SJCRH30 (cell line): ENCODE results near the gene MYO7A. TPM values are rescaled to one million over a fixed set of nuclear protein-coding genes. Genes with fewer than 3 reads are reported as not detected.

Experiments used
- DNase-seq, 2 experiments: peaks; one replicate each; pipeline ENCODE4 v3.0.0-alpha.2; 2015 to 2020
- H3K27ac ChIP-seq: fragments of 250-450 bp; sonication (Bioruptor Pico); 2 replicates; pipeline ENCODE4 v1.5.1; 2020; ENCODE audit warnings: mild to moderate bottlenecking, moderate library complexity
- H3K27me3 ChIP-seq: fragments of 250-450 bp; sonication (Bioruptor Pico); 2 replicates; pipeline ENCODE4 v1.5.1; 2020; ENCODE audit warnings: mild to moderate bottlenecking, moderate library complexity
- H3K36me3 ChIP-seq: fragments of 250-450 bp; sonication (Bioruptor Pico); 2 replicates; pipeline ENCODE4 v1.5.1; 2020; ENCODE audit warnings: mild to moderate bottlenecking, moderate library complexity
- H3K4me1 ChIP-seq: fragments of 250-450 bp; sonication (Bioruptor Pico); 2 replicates; pipeline ENCODE4 v1.5.1; 2020; ENCODE audit warnings: mild to moderate bottlenecking, moderate library complexity
- H3K4me3 ChIP-seq: fragments of 250-450 bp; sonication (Bioruptor Pico); 2 replicates; pipeline ENCODE4 v1.5.1; 2020; ENCODE audit warnings: mild to moderate bottlenecking, moderate library complexity
- H3K9me3 ChIP-seq: fragments of 250-450 bp; sonication (Bioruptor Pico); replicated peaks from 2 replicates; pipeline ENCODE4 v1.5.1; 2020; ENCODE audit warnings: mild to moderate bottlenecking, moderate library complexity
- total RNA-seq: library from RNA; depleted of rRNA; stranded (reverse); fragments of >200 nt; shearing (Covaris generic); gene quantifications from 2 replicates; pipeline ENCODE4 v1.2.3, GENCODE V29; 2014

MYO7A gene
- total RNA-seq, 1 experiment from 2014 or later: 4.5 TPM

DNA sequence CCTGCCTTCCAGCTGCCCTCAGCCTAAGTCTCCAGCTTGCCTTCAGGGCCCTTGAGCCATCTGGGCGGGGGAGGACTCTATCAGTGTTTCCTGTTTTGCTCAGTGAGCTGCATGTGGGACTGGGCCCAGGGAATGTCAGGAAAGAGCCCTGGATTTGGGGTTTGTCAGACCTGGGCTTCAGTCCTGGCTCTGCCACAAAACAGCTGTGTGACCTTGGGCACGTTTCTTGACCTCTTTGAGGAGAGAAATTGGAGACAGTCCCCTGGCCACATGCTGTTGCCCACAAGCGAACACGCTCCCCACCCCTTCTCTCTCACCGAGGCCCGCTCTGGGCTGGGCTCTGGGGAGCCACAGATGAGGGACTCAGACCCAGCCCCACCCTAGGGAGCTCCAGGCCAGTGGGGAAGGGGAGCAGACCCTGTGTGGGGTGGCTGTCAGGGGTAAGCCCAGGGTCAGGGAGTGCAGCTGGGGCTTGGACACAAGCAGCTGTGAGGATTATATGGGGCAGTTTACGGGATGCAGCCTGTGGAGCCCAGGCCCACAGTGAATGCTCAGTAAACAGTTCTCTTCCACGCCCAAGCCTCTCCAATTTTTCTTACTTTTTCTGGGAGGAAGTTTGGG is 12.3 kb downstream of the MYO7A start:
- peak; percentile 86 to 90 for DNase-seq
- Histone ChIP-seq H3K27ac (peak overlapping the region; percentile 77), H3K9me3 (no peaks in the 10 kb centered on the region)

DNA sequence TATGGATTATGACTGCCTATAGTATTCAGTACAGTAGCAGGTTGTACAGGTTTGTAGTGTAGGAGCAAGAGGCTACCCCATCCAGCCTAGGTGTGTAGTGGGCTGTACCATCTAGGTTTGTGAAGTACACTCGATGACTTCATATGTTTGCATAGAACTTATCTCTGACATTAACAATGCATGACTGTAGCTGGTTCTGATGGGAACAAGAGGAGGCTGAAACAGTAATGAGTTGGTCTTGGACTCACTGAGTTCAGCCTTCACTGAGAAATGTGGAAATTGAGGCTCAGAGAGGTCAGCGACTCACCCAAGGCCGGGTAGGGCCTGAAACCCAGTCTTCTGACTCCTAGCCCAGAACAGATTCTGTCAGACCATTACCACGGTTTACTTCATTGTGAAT is 13.0 kb downstream of the MYO7A start:
- Histone ChIP-seq H3K4me3 (no peak overlapping the region), H3K27ac (peak overlapping the region; percentile 77), H3K4me1 (peaks cover 28% of the 10 kb centered on the region), H3K9me3 (no peaks in the 10 kb centered on the region), H3K36me3 (no peaks in the 10 kb centered on the region), H3K27me3 (no peaks in the 10 kb centered on the region)
- DNase-seq: no peak

More for the DNA sequence above, 12.3 kb downstream of the MYO7A start:
- Histone ChIP-seq H3K4me1 (peaks cover 28% of the 10 kb centered on the region), H3K36me3 (no peaks in the 10 kb centered on the region), H3K27me3 (no peaks in the 10 kb centered on the region), H3K4me3 (no peak overlapping the region)

DNA sequence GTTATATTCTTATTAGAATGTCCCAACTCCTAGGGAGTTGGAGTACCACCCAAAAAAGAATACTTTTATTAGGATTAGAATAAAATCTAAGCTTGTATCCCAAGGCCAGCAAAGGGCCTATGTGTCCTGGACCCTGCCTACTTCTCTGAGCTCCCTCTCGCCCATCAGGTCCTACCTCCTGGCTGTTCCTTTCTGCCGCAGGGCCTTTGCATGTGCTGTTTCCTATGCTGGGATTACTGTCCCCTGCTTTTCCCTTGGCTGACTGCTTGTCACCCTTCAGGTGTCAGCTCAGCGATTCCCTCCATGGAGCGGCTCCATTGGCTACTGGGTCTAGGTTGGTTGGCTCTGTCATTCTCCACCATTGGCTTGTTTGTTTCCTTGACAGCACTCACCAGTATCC is 13.4 kb downstream of the MYO7A start:
- Histone ChIP-seq H3K27me3 (no peaks in the 10 kb centered on the region), H3K9me3 (no peaks in the 10 kb centered on the region), H3K36me3 (no peaks in the 10 kb centered on the region), H3K27ac (no peak overlapping the region; the same call in 1 of the 2 replicates), H3K4me3 (no peak overlapping the region), H3K4me1 (peaks cover 28% of the 10 kb centered on the region)
- DNase-seq: no peak

DNA sequence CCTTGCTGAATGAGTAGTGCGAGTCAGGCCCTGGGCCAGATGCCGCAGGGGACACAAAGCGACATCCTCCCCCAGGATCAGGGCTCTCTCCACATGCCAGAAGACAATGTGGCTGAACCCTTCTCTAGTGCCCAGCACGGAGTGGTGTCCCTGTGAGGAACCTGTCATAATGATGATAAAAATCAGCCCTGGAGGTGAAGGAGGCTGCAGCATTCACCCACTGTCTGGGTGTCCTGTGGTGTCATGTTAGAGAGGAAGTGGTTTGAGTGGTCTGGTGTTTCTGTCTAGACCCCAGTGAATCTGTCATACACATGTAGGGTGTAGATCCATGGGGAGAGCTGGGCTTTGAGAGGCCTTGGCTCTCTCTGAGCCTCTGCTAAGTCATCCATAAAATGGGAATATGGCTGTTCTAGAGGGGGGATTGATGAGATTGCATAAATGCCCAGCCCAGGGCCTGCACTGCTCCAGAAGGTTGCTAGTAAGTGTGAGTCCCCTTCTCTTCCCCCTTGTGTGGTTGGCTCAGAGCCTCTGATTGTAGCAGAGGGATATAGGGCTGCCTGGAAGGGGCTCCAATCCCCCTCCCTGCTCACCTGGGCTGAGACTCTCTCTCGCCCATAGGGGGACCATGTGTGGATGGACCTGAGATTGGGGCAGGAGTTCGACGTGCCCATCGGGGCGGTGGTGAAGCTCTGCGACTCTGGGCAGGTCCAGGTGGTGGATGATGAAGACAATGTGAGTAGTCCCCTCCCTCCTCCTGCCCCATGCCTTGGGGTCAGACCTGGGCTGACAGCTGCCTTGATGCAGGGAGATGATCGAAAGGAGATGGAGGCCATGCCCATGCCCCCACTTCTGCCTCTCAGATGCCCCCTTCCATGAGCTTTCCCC is 14.3 kb downstream of the MYO7A start:
- H3K4me1 ChIP-seq: peaks cover 28% of the 10 kb centered on the region

DNA sequence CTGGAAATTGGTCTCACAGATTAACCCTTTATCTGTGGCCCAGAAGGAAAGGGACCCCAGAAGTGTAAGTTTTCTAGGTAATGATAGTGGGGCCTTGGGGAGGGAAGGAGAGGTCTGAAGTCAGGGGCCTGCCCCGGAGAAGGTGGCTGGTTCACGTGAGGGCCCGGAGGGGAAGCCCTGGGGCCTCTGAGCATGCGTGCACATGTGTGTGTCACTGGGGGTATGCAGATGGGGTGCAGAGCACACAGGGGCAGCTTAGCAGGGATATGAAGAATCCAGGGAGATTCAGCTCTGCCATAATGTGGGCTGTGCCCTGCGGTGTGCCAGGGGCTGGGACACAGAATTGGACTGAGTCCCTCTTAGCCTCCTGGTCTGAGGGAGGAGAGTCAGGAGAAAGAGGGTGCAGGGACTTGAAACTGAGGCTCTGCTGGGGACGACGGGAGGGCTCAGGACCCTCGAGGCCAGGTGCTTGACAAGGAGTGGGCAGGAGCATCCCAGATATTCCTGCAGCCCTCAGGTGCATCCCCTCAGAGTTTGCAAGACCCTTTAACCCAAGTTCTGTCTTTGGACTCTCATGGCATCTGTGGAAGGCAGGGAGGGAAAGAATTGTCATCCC is 15.5 kb downstream of the MYO7A start:
- H3K4me1 ChIP-seq: peaks cover 28% of the 10 kb centered on the region

More for the DNA sequence above, 14.3 kb downstream of the MYO7A start:
- Histone ChIP-seq H3K4me3 (no peak overlapping the region), H3K9me3 (no peaks in the 10 kb centered on the region), H3K27ac (no peak overlapping the region), H3K27me3 (no peaks in the 10 kb centered on the region), H3K36me3 (no peaks in the 10 kb centered on the region)
- no peak for DNase-seq

DNA sequence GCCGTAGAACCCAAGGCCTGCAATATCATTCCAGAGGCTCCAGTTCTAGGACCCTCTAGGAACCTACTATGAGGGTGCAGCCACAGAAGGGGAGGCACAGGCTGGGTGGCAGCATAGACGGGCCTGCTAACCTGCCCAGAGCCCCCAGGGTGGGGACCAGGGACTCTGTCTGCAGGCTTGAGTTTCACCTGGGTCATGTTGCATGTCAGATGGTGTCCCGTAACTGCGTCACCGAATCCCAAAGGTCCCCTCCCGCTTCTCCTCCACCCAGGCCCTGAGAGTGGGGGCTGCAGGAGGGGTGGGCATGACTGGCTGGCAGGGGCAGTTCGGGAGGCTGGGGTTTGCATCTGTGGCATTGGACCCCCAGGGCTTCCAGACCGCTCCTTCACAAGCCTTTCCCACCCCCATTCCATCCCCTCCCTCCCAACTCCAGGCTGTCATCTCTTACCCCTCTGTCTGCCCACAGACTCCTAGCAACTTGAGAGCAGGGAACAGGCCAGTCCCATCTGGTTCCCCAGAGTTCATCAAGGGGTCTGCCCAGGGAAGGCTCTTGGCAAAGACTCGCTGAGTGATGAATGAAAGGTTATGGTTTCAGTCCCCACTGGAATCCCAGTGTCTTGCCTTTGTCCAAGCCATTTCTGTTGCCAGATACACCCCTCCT is 16.3 kb downstream of the MYO7A start:
- Histone ChIP-seq H3K9me3 (no peaks in the 10 kb centered on the region), H3K4me3 (no peak overlapping the region), H3K4me1 (peaks cover 27% of the 10 kb centered on the region), H3K36me3 (no peaks in the 10 kb centered on the region), H3K27me3 (no peaks in the 10 kb centered on the region), H3K27ac (no peak overlapping the region)
- no peak for DNase-seq

More for the DNA sequence above, 15.5 kb downstream of the MYO7A start:
- Histone ChIP-seq H3K4me3 (no peak overlapping the region), H3K9me3 (no peaks in the 10 kb centered on the region), H3K36me3 (no peaks in the 10 kb centered on the region), H3K27me3 (no peaks in the 10 kb centered on the region), H3K27ac (no peak overlapping the region)
- no peak for DNase-seq

DNA sequence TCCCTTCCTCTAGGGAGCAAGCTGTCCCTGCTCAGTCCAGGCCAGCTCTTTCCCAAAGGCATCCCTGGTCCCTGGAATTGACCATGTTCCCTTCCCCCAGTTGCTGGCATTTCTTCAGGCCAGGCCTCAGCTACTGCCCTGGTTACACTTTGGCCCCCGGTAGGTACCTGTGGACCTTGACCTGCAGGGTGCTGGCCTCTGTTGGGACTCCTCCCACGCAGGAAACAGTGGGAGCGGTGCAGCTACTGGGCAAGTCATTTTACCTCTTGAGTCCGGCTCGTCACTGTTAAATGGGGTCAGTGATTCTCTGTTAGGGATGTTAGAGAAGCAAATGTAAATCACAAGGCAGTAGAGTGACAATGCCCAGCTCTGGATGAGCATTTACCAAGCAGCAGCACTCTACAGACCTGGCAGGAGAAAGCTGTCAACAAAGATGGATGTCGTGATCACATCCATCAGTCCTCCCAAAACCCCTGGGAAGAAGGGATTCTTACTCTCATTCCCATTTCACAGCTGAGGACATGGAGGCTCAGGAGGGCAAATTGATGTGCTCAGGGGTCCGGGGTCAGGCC is 16.9 kb downstream of the MYO7A start:
- no peak overlapping the region for H3K27ac ChIP-seq
- H3K4me3 ChIP-seq: no peak overlapping the region
- no peak for DNase-seq
- H3K4me1 ChIP-seq: peaks cover 21% of the 10 kb centered on the region
- no peaks in the 10 kb centered on the region for H3K9me3 ChIP-seq
- H3K36me3 ChIP-seq: no peaks in the 10 kb centered on the region
- H3K27me3 ChIP-seq: no peaks in the 10 kb centered on the region

DNA sequence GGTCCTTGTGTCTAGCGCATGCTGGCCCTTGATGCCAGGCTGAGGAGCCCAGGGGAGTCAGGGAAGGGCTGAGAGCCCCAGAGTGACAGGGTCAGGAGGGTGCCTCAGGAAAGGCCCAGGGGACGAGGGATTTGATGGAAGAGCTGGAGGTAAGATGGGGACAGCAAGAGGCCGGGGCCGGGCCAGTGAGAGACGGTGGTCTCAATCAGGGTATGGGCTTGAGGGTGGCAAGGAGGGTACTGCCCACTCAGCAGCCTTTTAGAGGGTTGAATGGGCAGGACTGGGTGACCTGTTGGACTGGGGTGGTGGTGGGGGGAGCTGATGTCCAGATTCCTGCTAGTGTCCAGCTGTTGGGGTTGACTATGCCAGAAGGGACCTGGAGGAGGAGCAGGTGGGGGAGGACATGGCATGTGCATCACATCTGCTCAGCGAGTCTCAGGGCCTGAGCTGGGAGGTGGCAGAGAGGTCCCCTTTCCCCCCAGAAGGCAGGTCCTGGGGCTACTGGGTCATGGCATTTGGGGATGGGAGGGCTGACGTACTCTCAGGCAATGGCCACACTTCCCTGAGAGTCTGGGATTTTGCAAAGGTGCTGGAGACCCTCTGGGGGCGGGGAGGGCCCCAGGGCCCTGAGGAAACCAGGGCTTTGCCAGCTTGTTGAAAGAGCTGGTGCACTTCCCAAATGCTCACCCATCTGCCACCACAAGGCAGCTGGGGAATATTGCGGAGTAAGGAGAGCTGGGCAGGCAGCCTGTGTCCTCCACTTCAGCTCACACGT is 18.4 kb downstream of the MYO7A start:
- Histone ChIP-seq H3K36me3 (no peaks in the 10 kb centered on the region), H3K9me3 (no peaks in the 10 kb centered on the region), H3K4me3 (no peak overlapping the region), H3K27ac (no peak overlapping the region), H3K27me3 (no peaks in the 10 kb centered on the region), H3K4me1 (peaks cover 12% of the 10 kb centered on the region)
- DNase-seq: no peak

DNA sequence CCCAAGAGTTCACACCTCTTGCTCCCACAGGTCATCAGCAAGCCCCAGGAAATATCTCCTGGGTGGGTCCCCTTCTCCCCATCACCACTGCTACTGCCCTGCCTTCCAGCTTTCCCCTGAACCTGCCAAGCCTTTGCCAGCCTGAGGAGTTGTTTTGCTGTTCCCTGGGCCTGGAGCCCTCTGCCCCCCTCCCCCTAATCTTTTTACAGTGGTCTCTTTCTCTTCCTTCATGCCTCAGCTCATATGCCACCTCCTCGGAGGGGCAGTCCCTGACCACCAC is 18.9 kb downstream of the MYO7A start:
- no peak for DNase-seq
- no peaks in the 10 kb centered on the region for H3K27me3 ChIP-seq
- no peak overlapping the region for H3K4me3 ChIP-seq
- no peak overlapping the region for H3K27ac ChIP-seq
- peaks cover 13% of the 10 kb centered on the region for H3K4me1 ChIP-seq
- H3K9me3 ChIP-seq: no peaks in the 10 kb centered on the region
- H3K36me3 ChIP-seq: no peaks in the 10 kb centered on the region

DNA sequence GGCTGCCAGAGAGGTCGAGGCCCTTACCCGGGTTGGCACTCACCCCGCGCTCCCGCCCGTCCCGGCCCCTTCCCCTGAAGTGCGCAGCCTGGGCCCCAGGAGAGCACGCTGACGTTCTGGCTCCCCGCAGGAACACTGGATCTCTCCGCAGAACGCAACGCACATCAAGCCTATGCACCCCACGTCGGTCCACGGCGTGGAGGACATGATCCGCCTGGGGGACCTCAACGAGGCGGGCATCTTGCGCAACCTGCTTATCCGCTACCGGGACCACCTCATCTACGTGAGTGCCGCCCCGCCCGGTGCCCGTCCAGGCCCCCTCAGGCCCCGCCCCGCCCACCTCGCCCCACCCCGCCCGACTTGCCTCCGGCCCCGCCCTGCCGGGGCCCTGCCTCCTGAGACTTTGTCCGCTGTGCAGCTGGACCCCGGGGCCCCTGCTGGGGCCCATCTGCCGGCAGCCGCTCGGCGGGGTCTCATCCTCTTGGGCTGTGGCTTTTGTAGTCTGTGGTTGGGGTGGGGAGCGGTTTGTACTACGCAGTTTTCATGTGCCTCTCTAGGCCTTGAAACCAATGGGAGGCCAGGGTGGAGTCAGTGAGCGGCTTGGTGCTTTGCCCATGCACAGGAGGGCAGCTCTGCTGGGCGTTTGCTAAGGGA is 19.7 kb downstream of the MYO7A start:
- no peak for DNase-seq
- Histone ChIP-seq H3K36me3 (no peaks in the 10 kb centered on the region), H3K27me3 (no peaks in the 10 kb centered on the region), H3K9me3 (no peaks in the 10 kb centered on the region), H3K27ac (no peak overlapping the region), H3K4me1 (peaks cover 20% of the 10 kb centered on the region), H3K4me3 (no peak overlapping the region)

DNA sequence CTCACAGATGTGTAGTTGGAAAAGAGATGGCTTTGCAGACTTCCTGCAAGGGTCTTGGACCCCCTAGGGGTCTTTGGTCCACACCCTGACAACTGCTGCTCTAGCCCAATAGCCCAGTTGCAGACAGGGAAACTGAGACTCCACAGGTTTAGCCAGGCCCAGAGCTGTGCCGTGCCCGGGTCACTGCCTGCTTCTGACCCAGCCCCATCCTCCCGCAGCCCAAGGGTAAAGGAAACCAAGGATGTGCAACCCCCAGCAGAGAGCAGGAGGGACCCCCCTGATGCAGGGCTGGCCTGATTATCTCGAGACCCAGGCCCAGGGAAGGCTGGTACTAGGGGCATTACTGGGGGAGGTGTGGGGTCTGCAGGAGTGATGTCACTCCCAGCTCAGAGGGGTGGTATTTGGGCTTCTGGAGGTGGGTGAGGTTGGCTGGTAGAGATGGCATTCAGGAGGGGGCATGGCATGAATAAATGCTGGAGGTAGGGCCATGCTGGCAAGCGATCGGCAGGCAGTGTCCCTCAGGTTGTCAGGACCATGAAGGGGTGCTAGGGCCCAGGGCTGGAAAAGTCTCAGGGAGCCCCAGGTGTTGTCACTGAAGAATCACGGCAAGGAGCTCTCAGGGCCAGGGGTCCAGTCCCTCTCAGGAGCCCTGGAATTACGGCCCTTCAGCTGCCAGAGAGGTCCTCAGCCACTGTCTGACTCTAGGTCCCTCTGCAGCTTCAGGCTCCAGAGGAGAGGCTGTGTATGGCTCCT is 21.1 kb downstream of the MYO7A start:
- Histone ChIP-seq H3K9me3 (no peaks in the 10 kb centered on the region), H3K4me1 (peaks cover 33% of the 10 kb centered on the region), H3K27ac (no peak overlapping the region), H3K27me3 (no peaks in the 10 kb centered on the region), H3K36me3 (no peaks in the 10 kb centered on the region), H3K4me3 (no peak overlapping the region)
- no peak for DNase-seq

DNA sequence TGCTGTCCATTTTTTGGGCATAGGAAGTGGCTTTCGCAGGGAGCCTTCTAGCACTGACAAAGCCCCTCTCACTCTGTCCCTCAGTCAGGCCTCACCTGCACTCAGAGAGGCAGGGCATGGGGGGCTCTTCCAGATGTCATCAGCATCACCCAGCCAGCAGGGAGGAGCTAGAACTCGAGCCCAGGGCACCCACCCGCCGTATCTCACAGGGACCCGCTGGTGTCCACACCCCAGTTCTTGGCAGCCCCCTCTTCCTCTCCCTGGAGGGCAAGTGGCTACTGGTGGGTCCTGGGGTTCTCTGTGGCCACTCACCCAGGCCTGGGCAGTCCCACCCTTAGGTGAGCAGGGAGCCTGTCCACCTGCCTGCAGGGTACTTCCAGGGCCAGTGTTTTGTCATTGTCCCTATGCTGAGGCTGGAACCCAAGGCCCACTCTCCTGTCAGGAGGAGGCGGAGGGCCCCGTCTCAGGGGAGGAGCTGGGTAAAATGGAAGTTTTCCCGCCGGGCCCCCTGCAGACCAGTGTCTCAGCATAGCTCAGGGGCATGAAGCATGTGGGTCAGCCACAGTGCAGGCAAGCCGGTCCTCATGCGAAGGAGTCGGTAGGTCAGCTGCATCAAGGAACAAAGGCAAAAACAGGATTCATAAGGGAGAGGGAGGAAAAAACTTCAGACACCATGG is 21.8 kb downstream of the MYO7A start:
- H3K27ac ChIP-seq: no peak overlapping the region
- peaks cover 38% of the 10 kb centered on the region for H3K4me1 ChIP-seq
- H3K27me3 ChIP-seq: no peaks in the 10 kb centered on the region
- no peaks in the 10 kb centered on the region for H3K9me3 ChIP-seq
- no peak overlapping the region for H3K4me3 ChIP-seq
- no peaks in the 10 kb centered on the region for H3K36me3 ChIP-seq
- no peak for DNase-seq

DNA sequence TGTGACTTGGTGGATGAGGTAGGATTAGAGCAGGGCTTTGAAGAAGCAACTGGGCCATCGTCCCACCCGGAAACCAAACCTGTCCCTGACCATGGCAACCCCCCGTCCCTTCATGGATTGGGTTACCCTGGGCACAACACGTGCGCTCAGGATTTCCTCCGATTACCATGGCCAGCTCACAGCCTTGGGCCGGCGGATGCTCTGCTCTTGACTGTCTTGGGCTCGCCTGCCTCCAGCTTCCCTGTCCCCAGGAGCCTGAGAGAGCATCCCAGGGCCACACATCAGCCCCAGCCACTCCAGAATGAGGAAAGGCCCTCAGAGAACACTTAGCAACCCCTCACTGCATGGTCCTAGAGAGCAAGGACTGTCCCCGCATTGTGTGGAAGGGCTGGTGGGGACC is 22.8 kb downstream of the MYO7A start:
- no peak overlapping the region for H3K4me3 ChIP-seq
- no peaks in the 10 kb centered on the region for H3K27me3 ChIP-seq
- H3K27ac ChIP-seq: no peak overlapping the region; the same call in 1 of the 2 replicates
- DNase-seq: no peak
- no peaks in the 10 kb centered on the region for H3K36me3 ChIP-seq
- peaks cover 40% of the 10 kb centered on the region for H3K4me1 ChIP-seq
- H3K9me3 ChIP-seq: no peaks in the 10 kb centered on the region
